Stimulated activated CD4-positive, alpha-beta T cell treated with anti-CD3 and anti-CD28 coated beads, Interleukin-15, amount 100 ng/mL, for 1 hour (primary cell): ENCODE results near the gene RAMP1.
"Not testable (repeated sequence)": the region's sequence is repeated elsewhere in the genome, so short reads cannot be mapped to it uniquely, and the experiment has no call there.

ENCODE experiments used
- DNase-seq, 2 donors: peaks; one replicate each; pipeline ENCODE4 v3.0.0-alpha.2; 2020; ENCODE audit warnings: low read depth in 1 of 2, low spot score in 1 of 2

The RAMP1 gene

GRCh38 chr2:237859533-237860272 is at the start of gene RAMP1:
Gene RAMP1 (plus strand): TSS chr2:237859623. CDS start chr2:237859676, 53 bp downstream.
- DNase-seq = no peak

- DNase-seq = no peak
Measured at GRCh38 chr2:237815637-237816036, 43.8 kb upstream of the RAMP1 start.

GRCh38 chr2:237816531-237816930 is 42.9 kb upstream of the RAMP1 start:
- no peak for DNase-seq

- DNase-seq = no peak
Measured at GRCh38 chr2:237818066-237818473, 41.4 kb upstream of the RAMP1 start.

GRCh38 chr2:237819231-237819630 is 40.2 kb upstream of the RAMP1 start:
- DNase-seq = no peak

- no peak for DNase-seq
Measured at GRCh38 chr2:237820421-237820820, 39.0 kb upstream of the RAMP1 start.

- DNase-seq = no peak
Measured at GRCh38 chr2:237823544-237823943, 35.9 kb upstream of the RAMP1 start.

GRCh38 chr2:237824085-237824484 is 35.3 kb upstream of the RAMP1 start:
- DNase-seq = no peak

GRCh38 chr2:237827421-237827987 is 31.9 kb upstream of the RAMP1 start:
- no peak for DNase-seq

- no peak for DNase-seq
Measured at GRCh38 chr2:237830522-237830921, 28.9 kb upstream of the RAMP1 start.

GRCh38 chr2:237833546-237833945 is 25.9 kb upstream of the RAMP1 start:
- no peak for DNase-seq

- DNase-seq = no peak
Measured at GRCh38 chr2:237835372-237835771, 24.1 kb upstream of the RAMP1 start.

GRCh38 chr2:237841051-237841450 is 18.4 kb upstream of the RAMP1 start:
- no peak for DNase-seq

- not testable (repeated sequence) for DNase-seq
Measured at GRCh38 chr2:237848940-237849339, 10.5 kb upstream of the RAMP1 start.

GRCh38 chr2:237854295-237854694 is 5.1 kb upstream of the RAMP1 start:
- DNase-seq = no peak

GRCh38 chr2:237857791-237858190 is 1.6 kb upstream of the RAMP1 start:
- DNase-seq = no peak

GRCh38 chr2:237858294-237859081 is 935 bp upstream of the RAMP1 start:
- DNase-seq = no peak

GRCh38 chr2:237859082-237859433 is 365 bp upstream of the RAMP1 start:
- DNase-seq = no peak

GRCh38 chr2:237860273-237860935 is 981 bp downstream of the RAMP1 start:
- DNase-seq = no peak

- no peak for DNase-seq
Measured at GRCh38 chr2:237861875-237862527, 2.6 kb downstream of the RAMP1 start.

- DNase-seq = no peak
Measured at GRCh38 chr2:237862528-237862895, 3.1 kb downstream of the RAMP1 start.
